Skeletal muscle satellite cell (primary cell): ENCODE measurements around the gene TRIM67.

Experiments
- H3K27me3 ChIP-seq: 2 replicates; pipeline ENCODE4 v1.7.0; 2013; ENCODE audit warnings: low read length; ENCODE audit not compliant: control insufficient read depth, insufficient read depth
- H3K36me3 ChIP-seq: 2 replicates; pipeline ENCODE4 v1.7.0; 2013; ENCODE audit warnings: mild to moderate bottlenecking, control low read depth, low read length; ENCODE audit not compliant: insufficient read depth
- H3K4me1 ChIP-seq: 2 replicates; pipeline ENCODE4 v1.7.0; 2013; ENCODE audit warnings: low read length; ENCODE audit not compliant: control insufficient read depth, insufficient read depth
- H3K4me2 ChIP-seq: 2 replicates; pipeline ENCODE4 v1.7.0; 2013; ENCODE audit warnings: mild to moderate bottlenecking, low read length
- H3K4me3 ChIP-seq: 2 replicates; pipeline ENCODE4 v1.7.0; 2013; ENCODE audit warnings: low read length
- H3K9ac ChIP-seq: 2 replicates; pipeline ENCODE4 v1.7.0; 2013; ENCODE audit warnings: mild to moderate bottlenecking, low read depth, low read length, moderate library complexity
- H3K9me3 ChIP-seq: replicated peaks from 2 replicates; pipeline ENCODE4 v1.7.0; 2013; ENCODE audit warnings: mild to moderate bottlenecking, control low read depth, low read length

TRIM67 gene

GRCh38 chr1:231241750-231242149 lies 79.9 kb downstream of the TRIM67 start:
- H3K9ac ChIP-seq: peak overlapping the region; percentile 91
- H3K36me3 ChIP-seq: peaks cover 15% of the 10 kb centered on the region
- H3K9me3 ChIP-seq: no peaks in the 10 kb centered on the region
- peaks cover 12% of the 10 kb centered on the region for H3K4me1 ChIP-seq
- peak overlapping the region; percentile 92 for H3K4me2 ChIP-seq
- no peaks in the 10 kb centered on the region for H3K27me3 ChIP-seq
- H3K4me3 ChIP-seq: peak overlapping the region; percentile 96

GRCh38 chr1:231242516-231243198 lies 80.8 kb downstream of the TRIM67 start:
- H3K4me3 ChIP-seq: peak overlapping the region; percentile 96
- H3K9ac ChIP-seq: peak overlapping the region; percentile 91
- H3K9me3 ChIP-seq: no peaks in the 10 kb centered on the region
- H3K4me1 ChIP-seq: peaks cover 11% of the 10 kb centered on the region
- H3K36me3 ChIP-seq: peaks cover 11% of the 10 kb centered on the region
- H3K4me2 ChIP-seq: peak overlapping the region; percentile 92
- H3K27me3 ChIP-seq: no peaks in the 10 kb centered on the region

GRCh38 chr1:231248778-231249177 lies 86.9 kb downstream of the TRIM67 start:
- Histone ChIP-seq H3K4me1 (no peaks in the 10 kb centered on the region), H3K9me3 (no peaks in the 10 kb centered on the region), H3K4me3 (no peak overlapping the region), H3K36me3 (peaks cover 31% of the 10 kb centered on the region), H3K4me2 (no peak overlapping the region), H3K27me3 (no peaks in the 10 kb centered on the region), H3K9ac (no peak overlapping the region)

DNA sequence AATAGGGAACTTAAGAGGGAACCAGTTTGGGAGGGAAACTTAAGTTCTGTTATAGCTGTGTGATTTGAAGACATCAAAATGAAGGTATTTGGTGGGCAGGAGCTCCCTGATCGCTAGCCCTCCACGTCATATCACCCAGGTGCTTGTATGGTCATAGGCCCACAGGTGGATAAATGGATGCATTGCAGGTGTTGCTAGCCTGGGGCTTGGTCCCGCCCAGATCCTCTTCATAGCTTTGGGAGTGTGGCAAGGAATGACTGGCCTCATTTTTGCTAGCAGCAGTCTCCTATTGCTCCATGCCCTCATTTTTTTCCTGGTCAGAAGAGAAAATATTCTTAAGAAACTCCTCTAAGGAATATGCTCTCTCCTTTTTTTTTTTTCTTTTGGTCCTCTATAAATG lies 90.5 kb downstream of the TRIM67 start:
- H3K4me3 ChIP-seq: no peak overlapping the region
- H3K4me1 ChIP-seq: no peaks in the 10 kb centered on the region
- peaks cover 4% of the 10 kb centered on the region for H3K9me3 ChIP-seq
- peaks cover 33% of the 10 kb centered on the region for H3K36me3 ChIP-seq
- no peak overlapping the region for H3K9ac ChIP-seq
- no peak overlapping the region for H3K4me2 ChIP-seq
- no peaks in the 10 kb centered on the region for H3K27me3 ChIP-seq

DNA sequence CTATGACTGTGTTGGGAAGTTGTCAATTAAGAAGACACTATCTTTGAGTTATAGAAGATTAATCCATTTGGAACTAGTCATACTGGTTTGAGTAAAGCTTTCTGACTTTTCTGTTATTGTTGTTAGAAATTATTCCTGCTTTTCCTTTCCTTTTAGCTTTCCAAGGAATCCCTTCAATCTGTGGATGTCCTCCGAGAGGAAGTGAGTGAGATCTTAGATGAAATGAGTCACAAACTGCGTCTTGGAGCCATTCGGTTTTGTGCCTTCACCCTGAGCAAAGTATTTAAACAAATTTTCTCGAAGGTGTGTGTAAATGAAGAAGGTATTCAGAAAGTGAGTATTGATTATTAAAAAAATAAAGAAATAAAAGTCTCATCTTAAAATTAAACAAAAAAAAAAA lies 98.5 kb downstream of the TRIM67 start:
- Histone ChIP-seq H3K4me1 (no peaks in the 10 kb centered on the region), H3K9ac (no peak overlapping the region), H3K27me3 (no peaks in the 10 kb centered on the region), H3K36me3 (peaks cover 71% of the 10 kb centered on the region), H3K4me2 (no peak overlapping the region), H3K4me3 (no peak overlapping the region), H3K9me3 (peaks cover 19% of the 10 kb centered on the region)

- peaks cover 79% of the 10 kb centered on the region for H3K36me3 ChIP-seq
- no peak overlapping the region for H3K4me3 ChIP-seq
These were observed 102.8 kb downstream of the TRIM67 start for GRCh38 chr1:231264642-231265041.

DNA sequence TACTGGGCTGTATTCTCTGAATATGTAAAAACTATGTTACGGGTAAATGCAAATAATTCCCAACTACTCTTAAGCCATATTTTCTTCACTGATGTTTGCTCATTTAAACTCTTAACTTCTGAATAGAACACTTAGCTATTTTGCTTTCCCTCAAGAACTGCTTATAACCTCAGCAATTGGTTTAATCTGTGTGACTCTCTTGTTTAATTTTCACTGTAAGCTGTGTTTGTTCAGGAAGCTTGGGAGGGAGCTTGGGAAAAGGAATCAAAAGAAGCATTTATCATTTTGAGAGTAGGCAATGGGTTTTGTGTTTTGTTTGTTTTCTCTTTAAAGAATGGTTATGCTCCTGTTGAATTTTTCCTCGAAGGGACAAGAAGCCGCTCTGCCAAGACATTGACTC lies 103.5 kb downstream of the TRIM67 start:
- Histone ChIP-seq H3K4me1 (no peaks in the 10 kb centered on the region), H3K4me3 (no peak overlapping the region), H3K36me3 (peaks cover 78% of the 10 kb centered on the region), H3K4me2 (no peak overlapping the region), H3K9me3 (no peaks in the 10 kb centered on the region), H3K9ac (no peak overlapping the region), H3K27me3 (no peaks in the 10 kb centered on the region)

More at GRCh38 chr1:231264642-231265041, 102.8 kb downstream of the TRIM67 start:
- Histone ChIP-seq H3K27me3 (no peaks in the 10 kb centered on the region), H3K4me2 (no peak overlapping the region), H3K4me1 (no peaks in the 10 kb centered on the region), H3K9ac (no peak overlapping the region), H3K9me3 (peaks cover 5% of the 10 kb centered on the region)

DNA sequence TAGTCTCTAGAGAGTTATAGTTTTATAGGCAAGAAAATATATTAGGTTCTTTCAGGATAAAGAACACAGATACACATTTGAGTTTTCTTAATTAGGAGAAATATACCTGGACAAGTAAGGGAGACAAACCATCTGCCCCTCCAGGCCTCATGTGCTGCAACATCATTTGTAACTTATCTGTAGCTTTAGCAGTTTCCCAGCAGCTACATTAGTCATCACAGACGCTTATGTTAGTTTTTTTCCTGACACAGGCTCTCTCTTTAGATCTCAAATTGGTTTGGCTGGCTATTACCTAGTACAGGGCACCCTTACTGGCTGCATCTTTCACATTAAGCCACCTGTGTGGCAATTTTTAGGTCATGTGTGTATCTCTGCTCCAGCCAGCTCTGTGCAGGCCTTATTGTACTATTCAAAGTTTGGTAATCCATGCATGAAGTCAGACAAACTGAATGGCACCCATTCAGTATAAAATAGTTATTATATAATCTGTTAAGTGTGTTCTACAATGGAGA lies 105.0 kb downstream of the TRIM67 start:
- Histone ChIP-seq H3K9ac (no peak overlapping the region), H3K4me3 (no peak overlapping the region), H3K36me3 (peaks cover 76% of the 10 kb centered on the region), H3K27me3 (no peaks in the 10 kb centered on the region), H3K9me3 (no peaks in the 10 kb centered on the region), H3K4me2 (no peak overlapping the region), H3K4me1 (no peaks in the 10 kb centered on the region)
